Measurements from ENCODE around the gene GREB1L.

The GREB1L gene

GRCh38 chr18:21296045-21296444, 54.0 kb downstream of the GREB1L start:
- Histone ChIP-seq H4K20me1 (ENCODE audit: insufficient read depth, low read length) (no peaks in the 10 kb centered on the region), H3K79me2 (ENCODE audit: insufficient read depth, low read length) (no peaks in the 10 kb centered on the region), H3K27me3 (ENCODE audit: insufficient read depth, low read length) (no peaks in the 10 kb centered on the region), H3K9ac (ENCODE audit: low read length) (no peak overlapping the region), H3K9me2 (ENCODE audit: low read depth, low read length) (no peaks in the 10 kb centered on the region), H2AFZ (ENCODE audit: low read length) (no peak overlapping the region), H3K4me3 (ENCODE audit: low read depth, low read length, poor library complexity, severe bottlenecking) (no peak overlapping the region), H3K4me2 (ENCODE audit: low read length) (no peak overlapping the region), H3K36me3 (ENCODE audit: insufficient read depth, low read length) (no peaks in the 10 kb centered on the region), H3K4me1 (ENCODE audit: insufficient read depth, low read length, severe bottlenecking) (no peaks in the 10 kb centered on the region), H3K9me3 (ENCODE audit: low read length) (no peaks in the 10 kb centered on the region), H3F3A (ENCODE audit: insufficient read depth, low read length) (no peaks in the 10 kb centered on the region), H3K27ac (ENCODE audit: low read depth, low read length, poor library complexity, severe bottlenecking) (no peak overlapping the region)
- TF ChIP-seq CTCF (IDR thresholded peaks at IDR 0.05; ENCODE audit: low read length) (no peak), EZH2 (IDR thresholded peaks at IDR 0.05; ENCODE audit: borderline replicate concordance, low read length) (no peak)

GRCh38 chr18:21298351-21298750, 56.3 kb downstream of the GREB1L start:
- Histone ChIP-seq H3K27ac (ENCODE audit: low read depth, low read length, poor library complexity, severe bottlenecking) (no peak overlapping the region), H3K9me2 (ENCODE audit: low read depth, low read length) (no peaks in the 10 kb centered on the region), H4K20me1 (ENCODE audit: insufficient read depth, low read length) (no peaks in the 10 kb centered on the region), H3K4me1 (ENCODE audit: insufficient read depth, low read length, severe bottlenecking) (no peaks in the 10 kb centered on the region), H3K9me3 (ENCODE audit: low read length) (no peaks in the 10 kb centered on the region), H3K27me3 (ENCODE audit: insufficient read depth, low read length) (no peaks in the 10 kb centered on the region), H3F3A (ENCODE audit: insufficient read depth, low read length) (no peaks in the 10 kb centered on the region), H2AFZ (ENCODE audit: low read length) (no peak overlapping the region), H3K4me3 (ENCODE audit: low read depth, low read length, poor library complexity, severe bottlenecking) (no peak overlapping the region), H3K9ac (ENCODE audit: low read length) (no peak overlapping the region), H3K79me2 (ENCODE audit: insufficient read depth, low read length) (no peaks in the 10 kb centered on the region), H3K36me3 (ENCODE audit: insufficient read depth, low read length) (no peaks in the 10 kb centered on the region), H3K4me2 (ENCODE audit: low read length) (no peak overlapping the region)
- TF ChIP-seq CTCF (IDR thresholded peaks at IDR 0.05; ENCODE audit: low read length) = no peak
- no peak for TF ChIP-seq EZH2 (IDR thresholded peaks at IDR 0.05; ENCODE audit: borderline replicate concordance, low read length)

GRCh38 chr18:21300035-21300907, 58.2 kb downstream of the GREB1L start:
- Histone ChIP-seq H3K27ac (ENCODE audit: low read depth, low read length, poor library complexity, severe bottlenecking) (no peak overlapping the region), H3K9me3 (ENCODE audit: low read length) (no peaks in the 10 kb centered on the region), H3K9ac (ENCODE audit: low read length) (no peak overlapping the region), H3K4me3 (ENCODE audit: low read depth, low read length, poor library complexity, severe bottlenecking) (no peak overlapping the region), H3K4me1 (ENCODE audit: insufficient read depth, low read length, severe bottlenecking) (no peaks in the 10 kb centered on the region), H3K9me2 (ENCODE audit: low read depth, low read length) (no peaks in the 10 kb centered on the region), H4K20me1 (ENCODE audit: insufficient read depth, low read length) (no peaks in the 10 kb centered on the region), H3K36me3 (ENCODE audit: insufficient read depth, low read length) (no peaks in the 10 kb centered on the region), H3K27me3 (ENCODE audit: insufficient read depth, low read length) (no peaks in the 10 kb centered on the region), H2AFZ (ENCODE audit: low read length) (no peak overlapping the region), H3K79me2 (ENCODE audit: insufficient read depth, low read length) (no peaks in the 10 kb centered on the region), H3K4me2 (ENCODE audit: low read length) (no peak overlapping the region), H3F3A (ENCODE audit: insufficient read depth, low read length) (no peaks in the 10 kb centered on the region)
- TF ChIP-seq EZH2 (IDR thresholded peaks at IDR 0.05; ENCODE audit: borderline replicate concordance, low read length) = no peak
- no peak for TF ChIP-seq CTCF (IDR thresholded peaks at IDR 0.05; ENCODE audit: low read length)
